Vagina (tissue), 2 donors: ENCODE data around the gene NAA15. TPM values are rescaled to one million over a fixed set of nuclear protein-coding genes. Genes with fewer than 3 reads are reported as not detected.

Source experiments
- DNase-seq, 2 donors: peaks; one replicate each; pipeline ENCODE4 v3.0.0-alpha.2; 2017; ENCODE audit errors: extremely low spot score in 2 of 2
- H3K27ac ChIP-seq: fragments of 200-600 bp; sonication (generic); one replicate; pipeline ENCODE4 v1.5.1; 2019
- H3K27me3 ChIP-seq: fragments of 200-600 bp; sonication (generic); one replicate; pipeline ENCODE4 v1.5.1; 2019
- H3K36me3 ChIP-seq, 2 donors: fragments of 200-600 bp; sonication (generic); one replicate each; pipeline ENCODE4 v1.5.1; 2017 to 2019
- H3K4me1 ChIP-seq: fragments of 200-600 bp; sonication (generic); one replicate; pipeline ENCODE4 v1.5.1; 2019
- H3K4me3 ChIP-seq, 2 donors: fragments of 200-600 bp; sonication (generic); 1 replicate in 1 of 2; 2 replicates in 1 of 2; pipeline ENCODE4 v1.5.1; 2016 to 2019
- H3K9me3 ChIP-seq: fragments of 200-600 bp; sonication (generic); one replicate; pipeline ENCODE4 v1.5.1; 2019
- CTCF ChIP-seq, 3 experiments: fragments of 450-650 bp in 2 of 3; fragments of 200-600 bp in 1 of 3; sonication (generic) in 1 of 3; IDR thresholded peaks; one replicate each; pipeline ENCODE4 v1.5.1; 2017 to 2019; ENCODE audit warnings: antibody characterized with exemption in 3 of 3, mild to moderate bottlenecking in 2 of 3, moderate library complexity in 2 of 3
- POLR2A ChIP-seq, 2 donors: fragments of 450-650 bp; IDR thresholded peaks; one replicate each; pipeline ENCODE4 v1.6.1; 2017; ENCODE audit warnings: antibody characterized with exemption in 2 of 2, mild to moderate bottlenecking in 2 of 2, moderate library complexity in 2 of 2
- POLR2AphosphoS5 ChIP-seq, 2 donors: sonication (generic); formaldehyde crosslinking; IDR thresholded peaks; one replicate each; pipeline ENCODE4 v1.9.0; 2017; ENCODE audit warnings: antibody characterized with exemption in 2 of 2, mild to moderate bottlenecking in 2 of 2, low read depth in 1 of 2; ENCODE audit not compliant: insufficient read depth in 1 of 2
- intact Hi-C: fragments of 100-400 bp; cut with DNase I; formaldehyde crosslinking; loops from one replicate; pipeline ENCODE4 v1.15.1; 2023
- total RNA-seq: library from RNA; depleted of rRNA; stranded (reverse); fragments of >200 nt; gene quantifications from one replicate; pipeline ENCODE4 v1.2.3, GENCODE V29; 2016

The NAA15 gene
- total RNA-seq, 1 donor from 2014 or later = 35.1 TPM

GRCh38 chr4:139416073-139416673, 114.9 kb downstream of the NAA15 start:
- no peaks in the 10 kb centered on the region for H3K4me1 ChIP-seq
- peaks cover 0 to 4% of the 10 kb centered on the region in 2 donors for H3K36me3 ChIP-seq
- H3K27ac ChIP-seq = no peak overlapping the region
- intact Hi-C loops = no loop called here
- TF ChIP-seq CTCF (IDR thresholded peaks at IDR 0.05) = peak; percentile 15 to 53 (median 25)
- TF ChIP-seq POLR2AphosphoS5 (IDR thresholded peaks at IDR 0.05; ENCODE audit: insufficient read depth in 1 of 2, low read depth in 1 of 2) = no peak
- H3K4me3 ChIP-seq = no peak overlapping the region
- no peak for DNase-seq
- no peaks in the 10 kb centered on the region for H3K27me3 ChIP-seq
- H3K9me3 ChIP-seq = peaks cover 4% of the 10 kb centered on the region

- H3K4me1 ChIP-seq = no peaks in the 10 kb centered on the region
- H3K27ac ChIP-seq = no peak overlapping the region
- no peaks in the 10 kb centered on the region for H3K27me3 ChIP-seq
- TF ChIP-seq POLR2AphosphoS5 (IDR thresholded peaks at IDR 0.05; ENCODE audit: insufficient read depth in 1 of 2, low read depth in 1 of 2) = peak in 1 of 2 donors; percentile 79
- TF ChIP-seq POLR2A (IDR thresholded peaks at IDR 0.05) = no peak
- TF ChIP-seq CTCF (IDR thresholded peaks at IDR 0.05) = no peak
- peaks cover 0 to 4% of the 10 kb centered on the region in 2 donors for H3K36me3 ChIP-seq
- DNase-seq = no peak
- H3K4me3 ChIP-seq = no peak overlapping the region
- H3K9me3 ChIP-seq = peaks cover 2% of the 10 kb centered on the region
- intact Hi-C loops = no loop called here
Measured at GRCh38 chr4:139419388-139419914, 118.1 kb downstream of the NAA15 start.

DNA sequence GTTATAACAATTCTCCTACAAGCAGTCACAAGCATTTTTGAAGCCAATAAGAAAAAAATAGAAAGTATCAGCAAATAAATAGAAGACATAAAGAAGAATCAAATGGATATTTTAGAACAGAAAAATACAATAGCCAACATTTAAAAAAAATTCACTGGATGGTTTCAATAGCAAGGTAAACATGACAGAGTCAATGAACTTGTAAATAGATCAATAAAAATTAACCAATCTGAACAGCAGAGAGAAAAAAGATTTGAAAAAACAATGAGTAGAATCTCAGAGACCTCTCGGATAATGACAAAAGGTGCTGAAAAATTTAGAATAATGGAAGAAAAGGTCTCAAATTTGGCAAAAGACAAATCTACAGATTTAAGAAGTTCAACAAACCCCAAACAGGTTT, 119.3 kb downstream of the NAA15 start:
- Histone ChIP-seq H3K27me3 (no peaks in the 10 kb centered on the region), H3K9me3 (no peaks in the 10 kb centered on the region), H3K27ac (no peak overlapping the region), H3K4me3 (no peak overlapping the region), H3K36me3 (peaks cover 0 to 4% of the 10 kb centered on the region in 2 donors), H3K4me1 (no peaks in the 10 kb centered on the region)
- intact Hi-C loops = no loop called here
- no peak for DNase-seq
- TF ChIP-seq CTCF (IDR thresholded peaks at IDR 0.05) (no peak), POLR2A (IDR thresholded peaks at IDR 0.05) (no peak), POLR2AphosphoS5 (IDR thresholded peaks at IDR 0.05; ENCODE audit: insufficient read depth in 1 of 2, low read depth in 1 of 2) (no peak)

DNA sequence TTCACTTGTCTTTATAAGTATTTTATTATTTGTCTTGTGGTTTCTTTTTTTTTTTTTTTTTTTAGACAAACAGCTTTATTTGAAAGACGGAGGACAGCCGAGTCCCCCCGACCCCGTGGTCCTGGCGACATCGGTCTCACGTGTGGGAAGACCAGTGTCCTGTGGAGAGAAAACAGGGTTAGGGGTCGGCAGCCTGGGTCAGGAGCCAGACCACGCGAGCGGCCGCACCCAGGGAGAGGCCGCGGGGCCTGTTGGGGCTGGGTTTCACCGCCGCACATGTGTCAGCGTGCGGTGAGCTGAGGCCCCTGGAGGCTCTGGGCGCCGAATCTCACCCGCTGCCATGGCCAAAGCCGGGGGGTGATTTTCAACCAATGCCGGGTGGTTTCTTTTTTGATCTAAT, 134.8 kb downstream of the NAA15 start:
- TF ChIP-seq POLR2AphosphoS5 (IDR thresholded peaks at IDR 0.05; ENCODE audit: insufficient read depth in 1 of 2, low read depth in 1 of 2) (no peak), POLR2A (IDR thresholded peaks at IDR 0.05) (no peak), CTCF (IDR thresholded peaks at IDR 0.05) (no peak)
- H3K4me3 ChIP-seq = no peak overlapping the region
- H3K4me1 ChIP-seq = no peaks in the 10 kb centered on the region
- H3K36me3 ChIP-seq = peaks cover 0 to 5% of the 10 kb centered on the region in 2 donors
- no peak for DNase-seq
- peaks cover 9% of the 10 kb centered on the region for H3K9me3 ChIP-seq
- no peaks in the 10 kb centered on the region for H3K27me3 ChIP-seq
- no peak overlapping the region for H3K27ac ChIP-seq
- intact Hi-C loops = no loop called here

DNA sequence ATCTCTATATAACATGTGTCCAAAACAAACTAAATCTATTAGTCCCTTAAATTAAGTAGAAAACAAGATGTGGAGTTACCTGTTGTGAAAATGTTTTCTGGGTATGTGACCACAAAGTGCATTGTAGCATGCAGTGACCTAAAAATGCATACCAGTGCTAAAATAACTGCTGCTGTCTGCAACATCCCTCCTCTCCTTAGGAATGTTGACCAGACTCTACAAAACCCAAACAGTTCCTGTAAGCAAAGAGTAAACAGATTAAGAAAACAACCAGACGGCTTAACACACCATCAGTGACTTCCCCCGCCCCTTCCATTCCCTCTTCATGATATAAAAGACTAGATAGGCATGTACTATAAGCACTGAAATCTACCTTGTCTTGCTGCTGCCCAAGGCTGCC, 136.8 kb downstream of the NAA15 start:
- no peak overlapping the region for H3K4me3 ChIP-seq
- no peak for DNase-seq
- H3K9me3 ChIP-seq = peaks cover 9% of the 10 kb centered on the region
- TF ChIP-seq POLR2A (IDR thresholded peaks at IDR 0.05) = no peak
- TF ChIP-seq CTCF (IDR thresholded peaks at IDR 0.05) = no peak
- no peak for TF ChIP-seq POLR2AphosphoS5 (IDR thresholded peaks at IDR 0.05; ENCODE audit: insufficient read depth in 1 of 2, low read depth in 1 of 2)
- no peaks in the 10 kb centered on the region for H3K27me3 ChIP-seq
- no peaks in the 10 kb centered on the region for H3K4me1 ChIP-seq
- H3K27ac ChIP-seq = no peak overlapping the region
- peaks cover 0 to 5% of the 10 kb centered on the region in 2 donors for H3K36me3 ChIP-seq
- intact Hi-C loops = no loop called here
